Right lobe of liver (tissue), 4 donors: ENCODE data around the gene ARAF.

ENCODE experiments used
- POLR2A ChIP-seq: fragments of 450-650 bp; IDR thresholded peaks from one replicate; pipeline ENCODE4 v1.6.1; 2017; ENCODE audit warnings: antibody characterized with exemption, mild to moderate bottlenecking
- TF ChIP-seq, protein P1 (sequence below), 4 donors: fragments of 200-600 bp in 3 of 4; fragments of 450-650 bp in 1 of 4; IDR thresholded peaks; one replicate each; pipeline versions ENCODE4 v1.5.1 to v1.8.0; 2016 to 2022; ENCODE audit warnings: antibody characterized with exemption in 4 of 4, mild to moderate bottlenecking in 2 of 4
- donor health status: DM: no; HTN: no; CAD: no.
- donor health status: DM: no; HTN: no; CAD: no.
- donor health status: DM: no; HTN: yes; CAD: no.

DNA sequence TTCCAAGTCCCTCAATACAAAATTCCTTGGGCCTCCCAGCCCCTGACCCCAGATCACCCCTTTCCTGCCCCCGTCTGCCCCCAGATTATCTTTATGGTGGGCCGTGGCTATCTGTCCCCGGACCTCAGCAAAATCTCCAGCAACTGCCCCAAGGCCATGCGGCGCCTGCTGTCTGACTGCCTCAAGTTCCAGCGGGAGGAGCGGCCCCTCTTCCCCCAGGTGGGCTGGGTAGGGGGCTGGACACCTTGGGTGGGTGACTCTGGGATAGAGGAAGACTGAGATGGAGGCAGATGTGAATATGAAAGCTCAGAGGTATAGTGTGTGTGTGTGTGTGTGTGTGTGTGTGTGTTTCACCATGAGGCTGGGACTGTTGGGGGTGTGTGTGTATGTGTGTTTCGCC is 9.8 kb downstream of the ARAF start:
- TF ChIP-seq, protein P1, sequence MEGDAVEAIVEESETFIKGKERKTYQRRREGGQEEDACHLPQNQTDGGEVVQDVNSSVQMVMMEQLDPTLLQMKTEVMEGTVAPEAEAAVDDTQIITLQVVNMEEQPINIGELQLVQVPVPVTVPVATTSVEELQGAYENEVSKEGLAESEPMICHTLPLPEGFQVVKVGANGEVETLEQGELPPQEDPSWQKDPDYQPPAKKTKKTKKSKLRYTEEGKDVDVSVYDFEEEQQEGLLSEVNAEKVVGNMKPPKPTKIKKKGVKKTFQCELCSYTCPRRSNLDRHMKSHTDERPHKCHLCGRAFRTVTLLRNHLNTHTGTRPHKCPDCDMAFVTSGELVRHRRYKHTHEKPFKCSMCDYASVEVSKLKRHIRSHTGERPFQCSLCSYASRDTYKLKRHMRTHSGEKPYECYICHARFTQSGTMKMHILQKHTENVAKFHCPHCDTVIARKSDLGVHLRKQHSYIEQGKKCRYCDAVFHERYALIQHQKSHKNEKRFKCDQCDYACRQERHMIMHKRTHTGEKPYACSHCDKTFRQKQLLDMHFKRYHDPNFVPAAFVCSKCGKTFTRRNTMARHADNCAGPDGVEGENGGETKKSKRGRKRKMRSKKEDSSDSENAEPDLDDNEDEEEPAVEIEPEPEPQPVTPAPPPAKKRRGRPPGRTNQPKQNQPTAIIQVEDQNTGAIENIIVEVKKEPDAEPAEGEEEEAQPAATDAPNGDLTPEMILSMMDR (IDR thresholded peaks at IDR 0.05), result no peak
- TF ChIP-seq POLR2A, result no peak
